GM18517 (cell line): ENCODE results near the gene USP22.

Experiments
- ATAC-seq: cut with Tn5 transposase; IDR thresholded peaks from one replicate; pipeline ENCODE4 v1.9.1; 2021; ENCODE audit warnings: mild to moderate bottlenecking, moderate library complexity; ENCODE audit not compliant: unreplicated experiment

USP22 gene

DNA sequence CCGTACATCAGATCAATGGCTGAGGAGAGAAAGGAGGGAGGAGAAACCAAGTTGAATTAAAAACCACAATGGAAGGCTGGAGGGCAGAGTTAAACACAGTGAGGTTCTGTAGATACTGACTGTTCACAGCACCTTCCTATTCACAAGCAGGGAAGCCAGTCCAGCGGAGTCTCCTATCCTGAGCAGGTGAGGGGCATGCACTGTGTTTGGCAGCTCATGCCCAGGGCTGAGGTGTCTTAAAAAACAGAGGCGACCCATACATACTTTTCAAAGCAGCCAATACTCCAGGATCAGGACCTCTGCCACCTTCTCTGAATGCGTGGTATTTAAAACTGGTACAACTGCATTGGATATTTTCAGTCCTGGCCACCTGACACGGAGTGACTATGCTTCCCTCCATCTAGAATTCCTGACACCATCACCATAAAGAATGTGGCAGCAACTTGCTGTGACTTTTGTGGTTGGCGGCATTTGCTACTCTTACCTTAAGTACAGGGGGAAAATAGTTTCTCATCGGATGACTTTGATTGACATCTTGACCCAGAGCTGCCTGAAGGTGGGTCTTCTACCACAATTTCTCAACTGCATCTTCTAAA lies 21.5 kb downstream of the USP22 start:
- ATAC-seq = no peak

DNA sequence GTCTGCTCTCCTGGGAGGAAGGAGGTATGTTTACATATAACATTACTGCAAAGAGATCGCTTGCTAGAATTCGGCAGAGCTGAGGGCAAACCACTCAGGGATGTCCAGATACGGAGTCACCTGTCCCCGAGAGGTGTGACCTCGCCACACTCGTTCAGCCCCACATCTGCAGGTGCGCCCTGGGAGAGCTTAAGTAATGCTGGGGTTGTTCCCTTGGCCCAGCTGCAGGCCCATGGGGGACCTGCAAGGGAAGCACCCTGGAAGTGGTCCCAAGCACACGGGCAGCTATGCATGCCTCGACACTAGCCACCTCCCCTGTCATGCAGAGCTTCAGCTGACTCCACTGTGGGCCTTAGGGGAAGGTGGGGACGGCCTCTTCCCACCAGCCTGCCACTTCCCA lies 22.2 kb downstream of the USP22 start:
- ATAC-seq = no peak

GRCh38 chr17:21019976-21020586 lies 22.7 kb downstream of the USP22 start:
- no peak for ATAC-seq

GRCh38 chr17:21018894-21019293 lies 23.9 kb downstream of the USP22 start:
- no peak for ATAC-seq

- ATAC-seq = no peak
Observed at GRCh38 chr17:21017861-21018260, 24.9 kb downstream of the USP22 start.

DNA sequence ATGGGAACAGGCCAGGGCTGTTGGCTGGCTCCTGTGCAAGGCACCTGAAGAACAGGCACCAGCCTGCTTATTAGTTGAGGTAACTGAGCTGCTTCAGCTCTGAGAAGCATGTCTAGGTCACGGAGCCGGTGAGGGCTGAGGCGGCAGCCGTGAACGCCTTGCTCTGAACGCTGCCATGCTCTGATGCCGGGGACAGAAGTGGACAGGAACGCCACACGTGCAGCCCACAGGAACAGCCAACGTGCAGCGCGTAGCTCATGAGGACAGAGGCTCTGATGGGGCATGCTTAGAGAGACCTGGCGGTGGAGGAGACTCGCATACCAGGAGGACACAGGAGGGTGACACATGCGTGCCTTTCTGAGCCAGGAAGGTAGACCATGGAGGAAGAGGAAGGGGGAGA lies 25.6 kb downstream of the USP22 start:
- ATAC-seq = no peak

DNA sequence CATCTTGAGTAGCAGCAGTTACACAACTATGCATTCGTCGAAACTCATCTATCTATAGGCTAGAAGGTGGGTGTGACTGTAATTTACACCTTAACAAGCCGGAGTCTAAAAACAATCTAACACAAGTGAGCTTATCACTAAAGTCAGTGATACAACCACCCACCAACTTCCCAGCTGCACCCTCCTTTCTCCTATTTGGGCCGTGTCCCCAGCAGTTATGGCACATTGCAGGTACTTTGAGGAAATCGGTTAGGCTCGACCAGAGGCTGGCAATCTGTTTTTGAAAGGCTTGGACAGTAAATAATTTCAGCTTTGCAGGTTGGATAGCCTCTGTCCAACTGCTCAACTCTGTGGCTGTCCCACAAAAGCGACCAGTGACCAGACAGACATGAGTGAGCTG lies 26.0 kb downstream of the USP22 start:
- ATAC-seq = no peak

- ATAC-seq = no peak
Observed at GRCh38 chr17:21015564-21015963, 27.2 kb downstream of the USP22 start.

DNA sequence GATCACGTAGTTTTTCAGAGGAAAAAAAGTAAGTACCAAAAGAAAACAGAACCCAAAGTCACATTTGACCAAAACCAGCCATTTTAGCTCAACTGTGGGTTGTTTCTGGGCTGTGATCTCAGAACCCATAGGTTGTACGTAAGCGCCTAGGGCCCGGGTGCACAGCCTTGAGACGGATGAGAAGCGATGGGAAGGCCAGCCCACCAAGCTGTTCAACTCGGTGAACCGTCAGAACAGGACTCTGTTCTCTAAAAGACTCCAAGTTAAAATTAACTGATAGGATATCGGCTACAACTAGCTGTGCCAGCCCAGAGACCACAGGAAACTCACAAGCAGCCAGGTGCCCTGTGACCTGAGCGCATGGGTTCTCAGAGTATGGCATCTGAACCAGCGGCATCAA lies 28.3 kb downstream of the USP22 start:
- no peak for ATAC-seq

- ATAC-seq = no peak
Observed at GRCh38 chr17:21013983-21014382, 28.8 kb downstream of the USP22 start.

GRCh38 chr17:21012736-21013135 lies 30.1 kb downstream of the USP22 start:
- ATAC-seq = no peak

- ATAC-seq = no peak
Observed at GRCh38 chr17:21010705-21011596, 31.9 kb downstream of the USP22 start.

DNA sequence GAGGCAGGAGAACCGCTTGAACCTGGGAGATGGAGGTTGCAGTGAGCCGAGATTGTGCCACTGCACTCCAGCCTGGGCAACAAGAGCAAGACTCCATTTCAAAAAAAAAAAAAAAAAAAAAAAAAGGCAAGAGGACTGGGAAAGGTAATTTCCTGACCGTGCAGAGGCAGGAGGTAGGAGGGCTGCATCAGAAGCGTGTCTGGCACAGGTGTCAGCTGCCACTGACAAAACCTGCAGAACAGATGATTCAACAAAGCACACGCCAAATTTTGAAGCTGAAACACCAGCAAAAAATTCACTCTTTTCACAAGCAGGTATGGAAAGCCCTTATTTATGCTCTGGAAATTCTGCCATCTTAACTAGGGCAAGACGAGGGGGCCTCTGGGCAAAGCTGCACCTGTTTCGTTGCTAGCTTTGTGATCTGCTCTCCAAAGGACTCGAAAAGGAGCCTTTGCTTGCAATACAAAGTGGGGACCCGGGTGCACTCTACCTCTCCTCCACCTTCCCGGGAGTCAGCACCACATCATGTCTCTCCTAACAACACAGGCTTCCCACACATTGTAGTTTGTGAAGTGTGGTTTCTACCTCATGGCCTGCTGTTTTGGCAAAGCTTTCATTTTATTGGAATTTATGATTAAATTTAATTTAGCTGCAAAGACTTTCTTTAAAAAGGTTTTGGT lies 33.7 kb downstream of the USP22 start:
- ATAC-seq = no peak

DNA sequence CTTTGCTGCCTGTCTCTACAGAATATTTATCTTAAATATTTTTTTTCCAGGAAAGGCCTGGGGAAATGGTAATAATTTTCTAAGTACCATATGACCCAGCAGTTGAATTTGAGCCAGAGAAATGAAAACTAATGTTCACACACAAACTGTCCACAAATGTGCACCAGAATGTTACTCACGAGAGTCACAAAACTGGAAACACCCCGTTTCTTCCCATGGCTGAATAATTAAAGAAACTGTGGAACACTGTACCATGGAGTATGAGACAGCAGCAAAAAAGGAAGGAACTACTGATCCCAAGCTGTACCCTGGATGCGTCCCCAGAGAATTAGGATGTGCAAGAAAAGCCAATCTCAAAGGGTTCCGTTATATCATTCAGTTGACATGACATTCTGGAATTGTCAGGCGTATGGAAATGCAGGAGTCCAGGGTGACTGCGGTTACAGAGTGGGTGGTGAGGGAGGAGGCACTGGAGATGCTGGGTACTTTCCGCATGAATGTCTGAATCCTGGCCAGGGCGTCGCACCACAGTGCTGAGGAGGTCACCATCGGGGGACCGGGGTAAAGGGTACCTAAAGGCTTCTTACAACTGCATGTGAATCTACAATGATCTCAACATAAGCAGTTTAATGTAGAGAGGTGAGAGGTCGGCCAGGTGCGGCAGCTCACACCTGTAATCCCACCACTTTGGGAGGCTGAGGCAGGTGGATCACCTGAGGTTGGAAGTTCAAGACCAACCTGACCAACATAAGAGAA lies 34.5 kb downstream of the USP22 start:
- no peak for ATAC-seq

- no peak for ATAC-seq
Observed at GRCh38 chr17:21007646-21008045, 35.2 kb downstream of the USP22 start.

GRCh38 chr17:21005803-21006202 lies 37.0 kb downstream of the USP22 start:
- ATAC-seq = no peak

- no peak for ATAC-seq
Observed at GRCh38 chr17:21005367-21005766, 37.4 kb downstream of the USP22 start.

DNA sequence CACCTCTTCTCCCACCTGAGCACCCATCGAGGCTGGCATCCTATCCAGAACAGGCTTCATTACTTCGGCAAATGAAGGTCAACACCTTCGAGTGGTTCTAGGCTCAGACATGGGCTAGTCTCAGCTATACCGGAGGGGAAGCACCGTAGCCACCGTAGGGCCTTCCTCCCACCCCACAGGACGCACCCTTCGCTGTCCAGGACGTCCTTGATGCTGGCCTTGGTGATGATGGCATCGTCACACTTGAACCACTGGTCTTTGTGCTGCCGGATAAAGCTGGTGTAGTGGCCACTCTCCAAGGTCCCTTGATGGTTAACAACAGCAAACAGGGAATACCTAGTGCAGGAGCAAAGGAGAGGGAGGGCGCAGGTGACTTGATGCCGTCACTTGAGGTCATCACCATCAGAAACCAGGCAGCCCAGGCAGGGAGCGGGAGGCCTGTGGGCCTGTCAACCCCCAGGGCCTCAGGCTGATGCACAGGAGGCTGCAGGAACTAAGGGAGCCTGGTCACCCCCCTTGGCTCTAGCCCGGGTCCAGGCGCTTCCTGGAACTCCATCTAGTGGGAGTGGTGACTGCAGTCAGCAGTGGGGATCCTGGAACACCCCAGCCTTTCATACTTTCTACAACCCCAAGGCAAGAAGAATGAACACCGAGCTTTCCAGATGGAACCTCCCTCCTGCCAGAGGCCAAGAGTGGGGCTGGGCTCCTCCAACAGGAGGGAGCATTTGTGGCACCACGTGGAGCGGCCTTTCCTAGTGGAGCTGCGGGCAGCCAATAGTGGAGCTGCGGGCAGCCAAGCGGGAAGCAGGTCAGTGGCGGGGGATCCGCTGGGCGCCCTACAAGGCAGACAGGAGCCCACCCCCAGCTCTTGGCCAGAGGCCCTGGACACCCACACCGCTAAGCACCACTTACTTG lies 38.5 kb downstream of the USP22 start:
- no peak for ATAC-seq

GRCh38 chr17:21003007-21003621 lies 39.7 kb downstream of the USP22 start:
- no peak for ATAC-seq
